Astrocyte (in vitro differentiated cells and primary cell): ENCODE results near the gene IL2RA. TPM values are rescaled to one million over a fixed set of nuclear protein-coding genes. Genes with fewer than 3 reads are reported as not detected.
"Not testable (repeated sequence)": the region's sequence is repeated elsewhere in the genome, so short reads cannot be mapped to it uniquely, and the experiment has no call there.

Source experiments
- DNase-seq: peaks from one replicate; pipeline ENCODE4 v3.0.0-alpha.2; 2010; ENCODE audit warnings: low read depth
- FAIRE-seq: peaks from 2 replicates; lab custom pipeline; 2011; peaks lifted over from hg19 to GRCh38; lab: Jason Lieb, UNC
- H2AFZ ChIP-seq: 2 replicates; pipeline ENCODE4 v1.6.0; 2012; ENCODE audit warnings: low read depth, low read length, inconsistent platforms
- H3K27ac ChIP-seq: 2 replicates; pipeline ENCODE4 v1.5.1; 2011; ENCODE audit warnings: low read depth, low read length, inconsistent platforms
- H3K27me3 ChIP-seq: 2 replicates; pipeline ENCODE4 v1.6.0; 2011; ENCODE audit warnings: low read length, inconsistent platforms; ENCODE audit not compliant: insufficient read depth
- H3K36me3 ChIP-seq: 2 replicates; pipeline ENCODE4 v1.5.1; 2011; ENCODE audit warnings: low read length, inconsistent platforms; ENCODE audit not compliant: insufficient read depth
- H3K4me1 ChIP-seq: 2 replicates; pipeline ENCODE4 v1.5.1; 2011; ENCODE audit warnings: low read length, inconsistent platforms; ENCODE audit not compliant: insufficient read depth
- H3K4me2 ChIP-seq: 2 replicates; pipeline ENCODE4 v1.6.0; 2012; ENCODE audit warnings: low read length, inconsistent platforms
- H3K4me3 ChIP-seq: 2 replicates; pipeline ENCODE4 v1.5.1; 2011; ENCODE audit warnings: low read depth, mild to moderate bottlenecking, low read length, inconsistent platforms; ENCODE audit not compliant: insufficient read depth
- H3K79me2 ChIP-seq: 2 replicates; pipeline ENCODE4 v1.6.0; 2012; ENCODE audit warnings: mild to moderate bottlenecking, low read length, inconsistent platforms; ENCODE audit not compliant: insufficient read depth
- H3K9ac ChIP-seq: 2 replicates; pipeline ENCODE4 v1.6.0; 2012; ENCODE audit warnings: mild to moderate bottlenecking, low read length, inconsistent platforms
- H3K9me3 ChIP-seq: 2 replicates; pipeline ENCODE4 v1.5.1; 2012; ENCODE audit warnings: low read depth, mild to moderate bottlenecking, low read length, inconsistent platforms; ENCODE audit not compliant: insufficient read depth
- H4K20me1 ChIP-seq: 2 replicates; pipeline ENCODE4 v1.6.0; 2012; ENCODE audit warnings: low read length, inconsistent platforms; ENCODE audit not compliant: insufficient read depth
- H3K27ac Mint-ChIP-seq: one replicate; pipeline ENCODE4 v1.8.0; 2021; ENCODE audit warnings: mild to moderate bottlenecking, mixed read lengths; ENCODE audit not compliant: unreplicated experiment
- H3K27me3 Mint-ChIP-seq: one replicate; pipeline ENCODE4 v1.8.0; 2021; ENCODE audit warnings: low read depth, mixed read lengths; ENCODE audit not compliant: unreplicated experiment
- H3K36me3 Mint-ChIP-seq: one replicate; pipeline ENCODE4 v1.8.0; 2021; ENCODE audit warnings: low read depth, mixed read lengths; ENCODE audit not compliant: unreplicated experiment
- H3K4me1 Mint-ChIP-seq: one replicate; pipeline ENCODE4 v1.8.0; 2021; ENCODE audit warnings: low read depth, mixed read lengths; ENCODE audit not compliant: unreplicated experiment
- H3K4me3 Mint-ChIP-seq: one replicate; pipeline ENCODE4 v1.8.0; 2021; ENCODE audit warnings: mild to moderate bottlenecking, moderate library complexity, mixed read lengths; ENCODE audit not compliant: unreplicated experiment
- H3K9me3 Mint-ChIP-seq: one replicate; pipeline ENCODE4 v1.8.0; 2021; ENCODE audit warnings: mild to moderate bottlenecking, mixed read lengths; ENCODE audit not compliant: unreplicated experiment
- EZH2 ChIP-seq: IDR thresholded peaks from 2 replicates; pipeline ENCODE4 v1.6.1; 2012; ENCODE audit warnings: mild to moderate bottlenecking, low read length, inconsistent platforms; ENCODE audit not compliant: insufficient read depth
- total RNA-seq: library from RNA; stranded (reverse); gene quantifications from 2 replicates; pipeline ENCODE4 v1.2.1, GENCODE V29; 2021
- TF ChIP-seq, protein P1 (sequence below): IDR thresholded peaks from 2 replicates; pipeline ENCODE4 v1.5.1; 2011; ENCODE audit warnings: low read depth, mild to moderate bottlenecking, inconsistent platforms, low read length, moderate library complexity; ENCODE audit not compliant: insufficient read depth

Gene IL2RA
- total RNA-seq, 1 donor from 2014 or later = not detected

DNA sequence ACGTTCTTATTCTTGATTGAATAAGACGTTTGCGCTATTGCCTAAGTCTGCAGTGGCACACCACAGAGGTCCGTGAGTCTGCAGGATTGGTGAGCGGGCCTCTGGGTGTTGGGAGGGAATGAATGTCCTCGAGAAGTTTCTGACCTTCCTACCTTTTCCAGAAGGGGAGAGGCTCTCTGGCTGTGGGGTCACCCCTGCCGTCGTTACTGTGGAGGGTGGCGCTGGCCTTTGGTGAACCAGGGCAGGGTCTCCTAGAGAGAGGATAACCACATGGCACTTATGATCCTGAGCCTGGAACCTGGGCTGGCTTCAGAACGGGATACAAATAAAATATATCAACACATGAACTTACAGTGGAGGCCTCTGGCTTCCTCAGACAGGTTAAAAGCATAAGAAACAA is 98.6 kb downstream of the IL2RA start:
- DNase-seq (no peak), FAIRE-seq (no peak)
- H3K9ac ChIP-seq = no peak overlapping the region
- no peak overlapping the region for H3K27ac Mint-ChIP-seq
- no peaks in the 10 kb centered on the region for H3K36me3 ChIP-seq
- no peak overlapping the region for H3K27ac ChIP-seq
- H3K4me3 ChIP-seq = no peak overlapping the region
- no peaks in the 10 kb centered on the region for H4K20me1 ChIP-seq
- H3K9me3 ChIP-seq = no peaks in the 10 kb centered on the region
- H3K4me2 ChIP-seq = no peak overlapping the region
- peaks cover 2% of the 10 kb centered on the region for H3K9me3 Mint-ChIP-seq
- TF ChIP-seq, protein P1, sequence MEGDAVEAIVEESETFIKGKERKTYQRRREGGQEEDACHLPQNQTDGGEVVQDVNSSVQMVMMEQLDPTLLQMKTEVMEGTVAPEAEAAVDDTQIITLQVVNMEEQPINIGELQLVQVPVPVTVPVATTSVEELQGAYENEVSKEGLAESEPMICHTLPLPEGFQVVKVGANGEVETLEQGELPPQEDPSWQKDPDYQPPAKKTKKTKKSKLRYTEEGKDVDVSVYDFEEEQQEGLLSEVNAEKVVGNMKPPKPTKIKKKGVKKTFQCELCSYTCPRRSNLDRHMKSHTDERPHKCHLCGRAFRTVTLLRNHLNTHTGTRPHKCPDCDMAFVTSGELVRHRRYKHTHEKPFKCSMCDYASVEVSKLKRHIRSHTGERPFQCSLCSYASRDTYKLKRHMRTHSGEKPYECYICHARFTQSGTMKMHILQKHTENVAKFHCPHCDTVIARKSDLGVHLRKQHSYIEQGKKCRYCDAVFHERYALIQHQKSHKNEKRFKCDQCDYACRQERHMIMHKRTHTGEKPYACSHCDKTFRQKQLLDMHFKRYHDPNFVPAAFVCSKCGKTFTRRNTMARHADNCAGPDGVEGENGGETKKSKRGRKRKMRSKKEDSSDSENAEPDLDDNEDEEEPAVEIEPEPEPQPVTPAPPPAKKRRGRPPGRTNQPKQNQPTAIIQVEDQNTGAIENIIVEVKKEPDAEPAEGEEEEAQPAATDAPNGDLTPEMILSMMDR = no peak
- TF ChIP-seq EZH2 = no peak
- H3K36me3 Mint-ChIP-seq = peaks cover 4% of the 10 kb centered on the region
- peaks cover 2% of the 10 kb centered on the region for H3K4me1 Mint-ChIP-seq
- no peak overlapping the region for H2AFZ ChIP-seq
- H3K4me1 ChIP-seq = peaks cover 6% of the 10 kb centered on the region
- no peaks in the 10 kb centered on the region for H3K79me2 ChIP-seq
- H3K27me3 ChIP-seq = no peaks in the 10 kb centered on the region
- peaks cover 17% of the 10 kb centered on the region for H3K27me3 Mint-ChIP-seq
- H3K4me3 Mint-ChIP-seq = no peak overlapping the region

DNA sequence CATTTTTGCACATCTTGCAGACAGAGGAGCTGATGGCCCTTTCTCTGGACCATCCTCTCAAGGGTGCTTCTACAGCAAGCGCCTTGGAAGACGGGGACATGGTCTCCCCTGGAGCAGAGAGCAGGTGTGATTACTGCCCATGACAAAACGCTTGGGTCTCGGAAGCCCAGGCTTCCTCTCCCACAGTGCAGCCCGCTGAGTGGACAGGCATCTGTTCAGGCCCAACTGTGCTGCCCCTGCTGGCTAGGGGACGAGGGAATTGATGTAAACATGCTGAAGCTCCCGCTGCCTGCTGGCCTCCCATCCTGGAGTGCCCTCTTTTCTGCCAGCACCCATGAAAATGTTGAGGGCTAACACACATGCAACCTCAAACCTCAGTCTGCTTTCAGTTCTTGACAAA is 99.1 kb downstream of the IL2RA start:
- Mint-ChIP-seq H3K9me3 (peaks cover 2% of the 10 kb centered on the region), H3K36me3 (peaks cover 4% of the 10 kb centered on the region), H3K27me3 (peaks cover 17% of the 10 kb centered on the region), H3K27ac (no peak overlapping the region), H3K4me3 (no peak overlapping the region), H3K4me1 (peaks cover 2% of the 10 kb centered on the region)
- TF ChIP-seq EZH2 = no peak
- TF ChIP-seq, protein P1 = no peak
- no peaks in the 10 kb centered on the region for H3K79me2 ChIP-seq
- no peak overlapping the region for H2AFZ ChIP-seq
- no peaks in the 10 kb centered on the region for H3K27me3 ChIP-seq
- DNase-seq (no peak), FAIRE-seq (no peak)
- no peak overlapping the region for H3K4me3 ChIP-seq
- H3K9ac ChIP-seq = no peak overlapping the region
- no peaks in the 10 kb centered on the region for H4K20me1 ChIP-seq
- peaks cover 9% of the 10 kb centered on the region for H3K4me1 ChIP-seq
- H3K9me3 ChIP-seq = no peaks in the 10 kb centered on the region
- H3K27ac ChIP-seq = no peak overlapping the region
- no peak overlapping the region for H3K4me2 ChIP-seq
- no peaks in the 10 kb centered on the region for H3K36me3 ChIP-seq

DNA sequence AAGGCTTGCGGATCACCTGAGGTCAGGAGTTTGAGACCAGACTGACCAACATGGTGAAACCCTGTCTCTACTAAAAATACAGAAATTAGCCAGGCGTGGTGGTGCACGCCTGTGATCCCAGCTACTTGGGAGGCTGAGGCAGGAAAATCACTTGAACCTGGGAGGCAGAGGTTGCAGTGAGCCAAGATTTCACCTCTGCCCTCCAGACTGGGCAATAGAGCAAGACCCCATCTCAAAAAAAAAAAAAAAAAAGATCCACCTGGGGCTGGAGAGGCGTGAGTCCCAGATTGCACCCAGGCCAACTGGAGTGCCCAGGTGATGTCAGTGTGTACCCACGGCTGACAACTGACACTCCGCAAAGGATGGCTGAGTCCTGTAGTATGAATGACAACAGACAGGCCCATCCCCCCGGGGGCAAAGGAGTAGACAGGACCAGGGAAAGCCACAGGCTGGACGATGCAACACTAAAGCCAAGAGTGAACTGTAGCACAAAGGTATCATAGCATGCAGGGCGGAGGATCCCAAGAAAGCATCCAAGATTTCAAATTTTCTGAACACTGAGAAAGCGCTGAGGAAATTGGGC is 99.7 kb downstream of the IL2RA start:
- FAIRE-seq, H3K36me3 ChIP-seq, H4K20me1 ChIP-seq, H3K4me3 Mint-ChIP-seq, H3K27ac Mint-ChIP-seq, H3K4me1 Mint-ChIP-seq, H2AFZ ChIP-seq, DNase-seq, H3K4me2 ChIP-seq, H3K27ac ChIP-seq, H3K9me3 ChIP-seq, H3K9me3 Mint-ChIP-seq, H3K79me2 ChIP-seq, H3K36me3 Mint-ChIP-seq, H3K9ac ChIP-seq, H3K4me3 ChIP-seq, H3K27me3 ChIP-seq: not testable (repeated sequence)
- peaks cover 11% of the 10 kb centered on the region for H3K4me1 ChIP-seq
- H3K27me3 Mint-ChIP-seq = peaks cover 17% of the 10 kb centered on the region
